GM12874 (cell line): Measurements from ENCODE around the gene PCSK6.

ENCODE experiments used
- CTCF ChIP-seq: IDR thresholded peaks from 2 replicates; pipeline ENCODE4 v1.5.1; 2011; ENCODE audit warnings: low read depth, mild to moderate bottlenecking, control low read depth, low read length, moderate library complexity; ENCODE audit not compliant: insufficient read depth

Gene PCSK6

GRCh38 chr15:101497484-101498034 is 8.1 kb upstream of the PCSK6 start:
- TF ChIP-seq CTCF, result no peak

GRCh38 chr15:101497017-101497416 is 7.5 kb upstream of the PCSK6 start:
- TF ChIP-seq CTCF, result no peak

- no peak for TF ChIP-seq CTCF
Observed at GRCh38 chr15:101496198-101496986, 6.9 kb upstream of the PCSK6 start.

GRCh38 chr15:101495334-101496197 is 6.1 kb upstream of the PCSK6 start:
- TF ChIP-seq CTCF, result no peak

GRCh38 chr15:101494251-101494796 is 4.8 kb upstream of the PCSK6 start:
- TF ChIP-seq CTCF, result no peak

GRCh38 chr15:101492766-101493692 is 3.5 kb upstream of the PCSK6 start:
- no peak for TF ChIP-seq CTCF
